Fibroblast of pulmonary artery (primary cell): ENCODE data around the gene PRND.

ENCODE experiments used
- DNase-seq: peaks from one replicate; pipeline ENCODE4 v3.0.0-alpha.2; 2010; ENCODE audit warnings: low read depth
- H3K4me3 ChIP-seq: replicated peaks from 2 replicates; pipeline ENCODE4 v1.5.1; 2011; ENCODE audit warnings: low read depth, mild to moderate bottlenecking, control low read depth, low read length, moderate library complexity
- TF ChIP-seq, protein P1 (sequence below): IDR thresholded peaks from 2 replicates; pipeline ENCODE4 v1.5.1; 2011; ENCODE audit warnings: mild to moderate bottlenecking, control low read depth, low read length, inconsistent platforms; ENCODE audit errors: missing control alignments

PRND gene

GRCh38 chr20:4682682-4683081 is 39.0 kb upstream of the PRND start:
- TF ChIP-seq, protein P1, sequence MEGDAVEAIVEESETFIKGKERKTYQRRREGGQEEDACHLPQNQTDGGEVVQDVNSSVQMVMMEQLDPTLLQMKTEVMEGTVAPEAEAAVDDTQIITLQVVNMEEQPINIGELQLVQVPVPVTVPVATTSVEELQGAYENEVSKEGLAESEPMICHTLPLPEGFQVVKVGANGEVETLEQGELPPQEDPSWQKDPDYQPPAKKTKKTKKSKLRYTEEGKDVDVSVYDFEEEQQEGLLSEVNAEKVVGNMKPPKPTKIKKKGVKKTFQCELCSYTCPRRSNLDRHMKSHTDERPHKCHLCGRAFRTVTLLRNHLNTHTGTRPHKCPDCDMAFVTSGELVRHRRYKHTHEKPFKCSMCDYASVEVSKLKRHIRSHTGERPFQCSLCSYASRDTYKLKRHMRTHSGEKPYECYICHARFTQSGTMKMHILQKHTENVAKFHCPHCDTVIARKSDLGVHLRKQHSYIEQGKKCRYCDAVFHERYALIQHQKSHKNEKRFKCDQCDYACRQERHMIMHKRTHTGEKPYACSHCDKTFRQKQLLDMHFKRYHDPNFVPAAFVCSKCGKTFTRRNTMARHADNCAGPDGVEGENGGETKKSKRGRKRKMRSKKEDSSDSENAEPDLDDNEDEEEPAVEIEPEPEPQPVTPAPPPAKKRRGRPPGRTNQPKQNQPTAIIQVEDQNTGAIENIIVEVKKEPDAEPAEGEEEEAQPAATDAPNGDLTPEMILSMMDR, result no peak
- no peak overlapping the region for H3K4me3 ChIP-seq
- no peak for DNase-seq

DNA sequence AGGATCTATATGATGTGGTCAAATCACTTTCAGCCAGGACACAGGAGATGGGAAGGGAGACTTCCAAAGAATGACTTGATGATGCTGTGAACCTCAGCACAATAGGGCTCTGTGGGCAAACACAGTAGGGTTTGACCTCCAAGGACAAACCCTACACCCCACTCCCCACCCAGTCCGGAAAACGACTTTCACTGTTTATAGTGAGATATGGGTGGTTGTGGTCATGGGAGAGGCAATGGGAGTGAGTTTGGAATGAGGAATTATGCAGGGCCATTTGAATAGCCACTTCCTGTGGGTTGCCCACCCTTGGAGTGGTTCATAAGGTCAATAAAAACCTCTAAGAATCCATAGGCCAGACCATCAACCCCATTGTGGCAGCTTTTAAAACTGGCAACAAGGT is 38.4 kb upstream of the PRND start:
- no peak for DNase-seq
- TF ChIP-seq, protein P1, result no peak
- no peak overlapping the region for H3K4me3 ChIP-seq

DNA sequence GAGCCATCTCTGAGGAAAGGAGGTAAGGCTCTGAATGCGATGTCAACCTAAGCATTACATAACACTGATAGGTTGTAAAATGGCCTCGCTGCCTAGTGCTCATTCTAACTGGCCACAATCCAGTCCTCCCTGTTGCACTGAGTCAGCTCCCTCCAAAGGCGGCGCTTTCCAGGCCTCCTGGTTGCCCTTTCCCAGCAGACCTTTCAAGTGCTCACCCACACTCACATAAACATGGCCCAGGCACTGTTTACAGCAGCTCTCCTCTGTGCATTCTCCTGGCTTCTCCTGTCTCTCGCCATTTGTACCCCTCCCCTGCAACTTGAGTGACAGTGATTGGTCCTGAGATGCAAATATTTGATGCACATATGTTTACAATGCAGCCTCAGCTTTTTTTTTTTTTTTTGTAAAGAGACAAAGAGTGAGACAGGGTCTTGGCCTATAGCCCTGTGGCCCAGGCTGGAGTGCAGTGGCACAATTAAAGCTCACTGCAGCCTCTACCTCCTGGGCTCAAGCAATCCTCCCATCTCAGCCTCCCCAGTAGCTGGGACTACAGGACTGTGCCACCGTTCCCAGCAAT is 36.8 kb upstream of the PRND start:
- H3K4me3 ChIP-seq, result no peak overlapping the region
- DNase-seq, result peak; percentile 63
- TF ChIP-seq, protein P1, result no peak

GRCh38 chr20:4685923-4686221 is 35.8 kb upstream of the PRND start:
- TF ChIP-seq, protein P1, result no peak
- DNase-seq, result no peak
- peak overlapping the region; percentile 63 for H3K4me3 ChIP-seq

- TF ChIP-seq, protein P1, result no peak
- no peak overlapping the region for H3K4me3 ChIP-seq
- DNase-seq, result no peak
Observed at GRCh38 chr20:4688305-4688704, 33.4 kb upstream of the PRND start.

GRCh38 chr20:4689220-4689619 is 32.5 kb upstream of the PRND start:
- no peak overlapping the region for H3K4me3 ChIP-seq
- TF ChIP-seq, protein P1, result no peak
- no peak for DNase-seq

DNA sequence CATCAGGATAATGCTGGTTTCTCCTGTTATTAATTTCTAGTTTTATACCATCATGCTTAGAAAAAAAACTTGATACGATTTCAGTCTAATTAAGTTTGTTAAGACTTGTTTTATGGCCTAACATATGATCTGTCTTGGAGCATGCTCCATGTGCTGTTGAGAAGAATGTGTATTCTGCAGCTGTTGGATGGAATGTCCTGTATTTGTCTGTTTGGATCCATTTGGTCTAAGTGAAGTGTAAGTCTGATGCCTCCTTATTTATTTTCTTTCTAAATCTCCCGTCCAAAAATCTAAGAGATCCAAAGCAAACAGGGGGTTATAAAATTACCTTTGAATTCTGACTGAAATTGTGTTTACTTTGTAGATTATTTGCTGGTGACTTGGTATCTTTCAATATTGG is 30.0 kb upstream of the PRND start:
- no peak for DNase-seq
- TF ChIP-seq, protein P1, result no peak
- H3K4me3 ChIP-seq, result no peak overlapping the region
